ENCODE results near the gene STAB1. TPM values are rescaled to one million over a fixed set of nuclear protein-coding genes. Genes with fewer than 3 reads are reported as not detected.

STAB1 gene
- total and polyA plus RNA-seq, 2 of the 8 experiments (the other 6 are each of a cell fraction or from before 2014, with no cell fraction given): 1.0 to 1.9 TPM

GRCh38 chr3:52554026-52554755 is 59.1 kb downstream of the STAB1 start:
- H4K91ac ChIP-seq (replicated peaks; ENCODE audit: insufficient read length, low read length): no peak overlapping the region
- WGBS, 2 experiments (ENCODE audit: extremely low coverage in 1 of 2, insufficient coverage in 1 of 2, insufficient read length in 1 of 2, insufficient replicate concordance in 2 of 2, low coverage in 1 of 2, low lambda C conversion rate in 2 of 2, missing lambda C conversion rate in 1 of 2): 98% methylated on average over 5 of the region's 5 CpGs; no CpG with 5 or more reads in 1 of the 2 experiments
- no peak overlapping the region for H3K56ac ChIP-seq (replicated peaks; ENCODE audit: insufficient read length, low read depth, low read length)
- DNase-seq (ENCODE audit: low read depth in 1 of 2, low spot score in 2 of 2) (no peak), FAIRE-seq (no peak)
- H3K9ac ChIP-seq (replicated peaks in 1 of 4; ENCODE audit: extremely low read depth in 1 of 4, low read depth in 3 of 4, low read length in 3 of 4): no peak overlapping the region
- no peak overlapping the region for H4K5ac ChIP-seq (ENCODE audit: insufficient read length, low read depth, low read length)
- no peaks in the 10 kb centered on the region for H3K9me3 ChIP-seq (ENCODE audit: insufficient read depth in 2 of 2, low read depth in 1 of 2, low read length in 1 of 2)
- peaks cover 4 to 43% (median 14%) of the 10 kb centered on the region in 4 experiments; a peak in 5 of 8 replicates for H3K36me3 ChIP-seq (ENCODE audit: control insufficient read depth in 2 of 4, insufficient read depth in 4 of 4, low read length in 3 of 4)
- H3K23ac ChIP-seq (ENCODE audit: insufficient read length): no peak overlapping the region
- no peak overlapping the region for H3K4ac ChIP-seq (replicated peaks; ENCODE audit: insufficient read length, low read depth, low read length)
- no peak overlapping the region for H3K4me3 ChIP-seq (ENCODE audit: extremely low read depth in 1 of 4, insufficient read depth in 2 of 4, low read depth in 3 of 4, low read length in 4 of 4)
- H2BK5ac ChIP-seq (ENCODE audit: low read depth, low read length): no peak overlapping the region
- H3K4me2 ChIP-seq (ENCODE audit: insufficient read depth in 1 of 2, low read depth in 2 of 2, low read length in 2 of 2): no peak overlapping the region
- H2BK15ac ChIP-seq (ENCODE audit: low read length): no peak overlapping the region
- peaks cover 0 to 2% of the 10 kb centered on the region in 2 experiments for H4K20me1 ChIP-seq (replicated peaks in 1 of 2; ENCODE audit: control insufficient read depth in 1 of 2, insufficient read depth in 2 of 2, low read length in 2 of 2)
- POLR2A ChIA-PET (ENCODE audit: partially characterized antibody): no interaction called here
- H4K8ac ChIP-seq (ENCODE audit: extremely low read depth, insufficient read depth, low read length): no peak overlapping the region
- no peak overlapping the region for H2AFZ ChIP-seq (ENCODE audit: low read length)
- peaks cover 2% of the 10 kb centered on the region for H3K79me1 ChIP-seq (ENCODE audit: low read depth, low read length)
- H3K27me3 ChIP-seq (replicated peaks in 1 of 4; ENCODE audit: control insufficient read depth in 3 of 4, extremely low read depth in 1 of 4, insufficient read depth in 3 of 4, low read length in 3 of 4): no peaks in the 10 kb centered on the region
- H2BK20ac ChIP-seq (ENCODE audit: low read length): no peak overlapping the region
- H3K18ac ChIP-seq (ENCODE audit: extremely low read depth, low read length): no peak overlapping the region
- no peaks in the 10 kb centered on the region for H3K4me1 ChIP-seq (replicated peaks in 1 of 4; ENCODE audit: control insufficient read depth in 3 of 4, insufficient read depth in 4 of 4, low read length in 3 of 4)
- H3K27ac ChIP-seq (ENCODE audit: low read depth, low read length): no peak overlapping the region
- no peak overlapping the region for H2BK120ac ChIP-seq (replicated peaks; ENCODE audit: low read depth, low read length)
- no peaks in the 10 kb centered on the region for H3K79me2 ChIP-seq (ENCODE audit: control insufficient read depth in 1 of 2, insufficient read depth in 2 of 2, low read length in 2 of 2)
- H3K14ac ChIP-seq (ENCODE audit: insufficient read length): no peak overlapping the region
- CTCF ChIA-PET (ENCODE audit: partially characterized antibody): no interaction called here
- no peak overlapping the region for H2BK12ac ChIP-seq (ENCODE audit: low read depth, low read length)
- H2AK5ac ChIP-seq (ENCODE audit: low read depth, low read length): no peak overlapping the region
- no peaks in the 10 kb centered on the region for H3K23me2 ChIP-seq (ENCODE audit: low read depth, low read length)
